Bronchial epithelial cell (primary cell): ENCODE results near the gene CFP. TPM values are rescaled to one million over a fixed set of nuclear protein-coding genes. Genes with fewer than 3 reads are reported as not detected.
"Not testable (repeated sequence)": the region's sequence is repeated elsewhere in the genome, so short reads cannot be mapped to it uniquely, and the experiment has no call there.

ENCODE experiments used
- DNase-seq: peaks from one replicate; pipeline ENCODE4 v3.0.0-alpha.2; 2010; ENCODE audit warnings: low read depth
- FAIRE-seq: peaks from 2 replicates; lab custom pipeline; 2011; peaks lifted over from hg19 to GRCh38; lab: Jason Lieb, UNC
- H3K27me3 ChIP-seq: 2 replicates; pipeline ENCODE4 v1.5.1; 2011; ENCODE audit warnings: low read length; ENCODE audit not compliant: control insufficient read depth, insufficient read depth
- H3K36me3 ChIP-seq: 2 replicates; pipeline ENCODE4 v1.5.1; 2011; ENCODE audit warnings: low read length; ENCODE audit not compliant: control insufficient read depth, insufficient read depth
- H3K4me3 ChIP-seq: 2 replicates; pipeline ENCODE4 v1.5.1; 2011; ENCODE audit warnings: mild to moderate bottlenecking, low read depth, low read length, control low read depth
- CTCF ChIP-seq: IDR thresholded peaks from 2 replicates; pipeline ENCODE4 v1.5.1; 2011; ENCODE audit warnings: mild to moderate bottlenecking, moderate library complexity, low read length, control low read depth, inconsistent platforms; ENCODE audit not compliant: insufficient read depth, severe bottlenecking
- total RNA-seq: library from RNA; depleted of rRNA; stranded (reverse); fragments of >200 nt; gene quantifications from 2 replicates; pipeline ENCODE4 v1.2.1, GENCODE V29; 2014

Gene CFP
- total RNA-seq, 1 donor from 2014 or later = 0.26 TPM

GRCh38 chrX:47610511-47610910, 19.2 kb downstream of the CFP start:
- FAIRE-seq (no peak), DNase-seq (peak; percentile 5)
- no peaks in the 10 kb centered on the region for H3K27me3 ChIP-seq
- no peak overlapping the region for H3K4me3 ChIP-seq
- TF ChIP-seq CTCF = no peak
- H3K36me3 ChIP-seq = no peaks in the 10 kb centered on the region

GRCh38 chrX:47608130-47608810, 21.5 kb downstream of the CFP start:
- H3K27me3 ChIP-seq = no peaks in the 10 kb centered on the region
- no peaks in the 10 kb centered on the region for H3K36me3 ChIP-seq
- DNase-seq (no peak), FAIRE-seq (peak; percentile 7)
- H3K4me3 ChIP-seq = no peak overlapping the region
- no peak for TF ChIP-seq CTCF

- no peak overlapping the region for H3K4me3 ChIP-seq
- no peaks in the 10 kb centered on the region for H3K27me3 ChIP-seq
- TF ChIP-seq CTCF = no peak
- FAIRE-seq = no peak
- H3K36me3 ChIP-seq = no peaks in the 10 kb centered on the region
- no peak for DNase-seq
Observed at GRCh38 chrX:47607091-47607490, 22.6 kb downstream of the CFP start.

- H3K36me3 ChIP-seq = no peaks in the 10 kb centered on the region
- TF ChIP-seq CTCF = no peak
- H3K27me3 ChIP-seq = no peaks in the 10 kb centered on the region
- FAIRE-seq = no peak
- DNase-seq = no peak
- no peak overlapping the region for H3K4me3 ChIP-seq
Observed at GRCh38 chrX:47605024-47605423, 24.7 kb downstream of the CFP start.

- FAIRE-seq = not testable (repeated sequence)
Observed at GRCh38 chrX:47603125-47603524, 26.6 kb downstream of the CFP start.

GRCh38 chrX:47597222-47597621, 32.5 kb downstream of the CFP start:
- H3K27me3 ChIP-seq = no peaks in the 10 kb centered on the region
- FAIRE-seq (no peak), DNase-seq (no peak)
- no peaks in the 10 kb centered on the region for H3K36me3 ChIP-seq
- H3K4me3 ChIP-seq = no peak overlapping the region
- no peak for TF ChIP-seq CTCF

More at GRCh38 chrX:47603125-47603524, 26.6 kb downstream of the CFP start:
- H3K27me3 ChIP-seq, H3K36me3 ChIP-seq, H3K4me3 ChIP-seq, DNase-seq: not testable (repeated sequence)
